ENCODE data around the gene ROBO1.

GRCh38 chr3:78979028-78979427, 788.8 kb downstream of the ROBO1 start:
- no peak for TF ChIP-seq CTCF (IDR thresholded peaks at IDR 0.05)
- no peak for TF ChIP-seq POLR2A (IDR thresholded peaks at IDR 0.05)
